HepG2 (cell line): ENCODE measurements around the gene AGXT. TPM values are rescaled to one million over a fixed set of nuclear protein-coding genes. Genes with fewer than 3 reads are reported as not detected.

Experiments
- ATRX ChIP-seq: sonication (generic); formaldehyde crosslinking; IDR thresholded peaks from 2 replicates; pipeline ENCODE4 v1.4.0; 2020; ENCODE audit warnings: missing genetic modification reagents, borderline replicate concordance
- CBFB ChIP-seq: sonication (generic); formaldehyde crosslinking; IDR thresholded peaks from 2 replicates; pipeline ENCODE4 v1.4.0; 2020; ENCODE audit warnings: missing genetic modification reagents
- CEBPG ChIP-seq: IDR thresholded peaks from 2 replicates; pipeline ENCODE4 v1.6.1; 2016
- CHCHD3 ChIP-seq: sonication (generic); formaldehyde crosslinking; IDR thresholded peaks from 2 replicates; pipeline ENCODE4 v1.8.0; 2022; ENCODE audit warnings: mild to moderate bottlenecking, missing genetic modification reagents, moderate library complexity
- CREM ChIP-seq, 2 experiments: sonication (generic) in 1 of 2; formaldehyde crosslinking in 1 of 2; IDR thresholded peaks; 2 replicates each; pipeline versions ENCODE4 v1.4.0 to v1.6.1; 2016 to 2020; ENCODE audit warnings: antibody characterized with exemption in 1 of 2, mild to moderate bottlenecking in 1 of 2, missing genetic modification reagents in 1 of 2
- E2F1 ChIP-seq: sonication (generic); formaldehyde crosslinking; IDR thresholded peaks from 2 replicates; pipeline ENCODE4 v1.5.0; 2020; ENCODE audit warnings: missing genetic modification reagents
- NONO ChIP-seq, 2 experiments: fragments of 450-650 bp in 1 of 2; sonication (generic) in 1 of 2; formaldehyde crosslinking in 1 of 2; IDR thresholded peaks in 1 of 2; conservative IDR thresholded peaks in 1 of 2; 2 replicates each; pipeline versions ENCODE4 v1.6.1 to v1.8.0; 2017 to 2022; ENCODE audit warnings: mild to moderate bottlenecking in 1 of 2, missing genetic modification reagents in 1 of 2, moderate library complexity in 1 of 2
- SMARCE1 ChIP-seq: fragments of 450-650 bp; IDR thresholded peaks from 2 replicates; pipeline ENCODE4 v1.6.1; 2017; ENCODE audit warnings: borderline replicate concordance
- SNAPC4 ChIP-seq: sonication (generic); formaldehyde crosslinking; IDR thresholded peaks from 2 replicates; pipeline ENCODE4 v1.4.0; 2020; ENCODE audit warnings: mild to moderate bottlenecking, missing genetic modification reagents
- TFAP4 ChIP-seq: sonication (generic); IDR thresholded peaks from 2 replicates; pipeline ENCODE4 v1.6.1; 2016; ENCODE audit warnings: low read depth, borderline replicate concordance
- XBP1 ChIP-seq: sonication (generic); formaldehyde crosslinking; IDR thresholded peaks from 2 replicates; pipeline ENCODE4 v1.5.0; 2020; ENCODE audit warnings: missing genetic modification reagents
- ZBTB20 ChIP-seq: sonication (generic); formaldehyde crosslinking; IDR thresholded peaks from 2 replicates; pipeline ENCODE4 v1.8.1; 2023; ENCODE audit warnings: missing genetic modification reagents, low read depth, mild to moderate bottlenecking, borderline replicate concordance
- ZBTB43 ChIP-seq: sonication (generic); formaldehyde crosslinking; conservative IDR thresholded peaks from 2 replicates; pipeline ENCODE4 v1.4.0; 2020; ENCODE audit warnings: missing genetic modification reagents
- ZFP37 ChIP-seq: sonication (generic); formaldehyde crosslinking; IDR thresholded peaks from 2 replicates; pipeline ENCODE4 v1.4.0; 2020; ENCODE audit warnings: missing genetic modification reagents, borderline replicate concordance
- ZNF558 ChIP-seq: sonication (generic); formaldehyde crosslinking; IDR thresholded peaks from 2 replicates; pipeline ENCODE4 v1.9.0; 2022; ENCODE audit warnings: mild to moderate bottlenecking, missing genetic modification reagents, borderline replicate concordance
- ZSCAN22 ChIP-seq: sonication (generic); formaldehyde crosslinking; IDR thresholded peaks from 2 replicates; pipeline ENCODE4 v1.4.0; 2020; ENCODE audit warnings: mild to moderate bottlenecking, missing genetic modification reagents
- ZSCAN25 ChIP-seq: sonication (generic); formaldehyde crosslinking; IDR thresholded peaks from 2 replicates; pipeline ENCODE4 v1.8.0; 2022; ENCODE audit warnings: mild to moderate bottlenecking, missing genetic modification reagents
- ZSCAN5A ChIP-seq: sonication (generic); formaldehyde crosslinking; IDR thresholded peaks from 2 replicates; pipeline ENCODE4 v1.8.0; 2022; ENCODE audit warnings: mild to moderate bottlenecking, missing genetic modification reagents, borderline replicate concordance
- polyA plus RNA-seq, 8 experiments: library from polyadenylated mRNA; depleted of rRNA in 3 of 8; stranded (reverse) in 7 of 8; unstranded in 1 of 8; fragments of >200 nt; fragmentation: Illumina TruSeq in 4 of 8; extraction: Trizol in 4 of 8; gene quantifications; 2 replicates each; pipeline versions ENCODE4 v1.2.1 to v1.2.3, GENCODE V29; 2011 to 2016; ENCODE audit warnings: low read depth in 4 of 8, missing spikeins in 1 of 8, mixed read lengths in 1 of 8; ENCODE audit not compliant: insufficient read depth in 1 of 8
- total RNA-seq, 5 experiments: library from RNA; depleted of rRNA; stranded (reverse); fragments of >200 nt; fragmentation: Illumina TruSeq; extraction: Trizol; gene quantifications; 2 replicates each; pipeline ENCODE4 v1.2.3, GENCODE V29; 2016; ENCODE audit warnings: low read depth in 1 of 5

AGXT gene
- total and polyA plus RNA-seq, 2 of the 13 experiments (the other 11 are each of a cell fraction or from before 2014, with no cell fraction given) = 41.9 to 96.1 TPM

GRCh38 chr2:240876475-240877251 is 8.0 kb downstream of the AGXT start (continued):
- TF ChIP-seq TFAP4 (peak; percentile 62; the same call in 1 of the 2 replicates), ATRX (CRISPR knock-in tag) (no peak), ZBTB43 (CRISPR knock-in tag) (peak; percentile 91), CBFB (CRISPR knock-in tag) (no peak), ZSCAN25 (CRISPR knock-in tag) (peak; percentile 79; the same call in 1 of the 2 replicates), SNAPC4 (CRISPR knock-in tag) (0 out of 2 replicates have a peak, but pooled peaks have one; percentile 84), ZNF558 (CRISPR knock-in tag) (no peak), ZBTB20 (peak; percentile 76; the same call in 1 of the 2 replicates), CHCHD3 (CRISPR knock-in tag) (peak; percentile 79), XBP1 (CRISPR knock-in tag) (no peak), ZSCAN5A (CRISPR knock-in tag) (no peak; the same call in 1 of the 2 replicates), NONO (IDR thresholded peaks at IDR 0.05) (no peak), NONO (CRISPR knock-in tag; conservative IDR thresholded peaks at IDR 0.05) (peak; percentile 86), ZSCAN22 (CRISPR knock-in tag) (no peak; the same call in 1 of the 2 replicates), CEBPG (CRISPR knock-in tag) (peak; percentile 61), E2F1 (no peak), ZFP37 (CRISPR knock-in tag) (peak; percentile 97), SMARCE1 (no peak), CREM (IDR thresholded peaks at IDR 0.05) (no peak), CREM (CRISPR knock-in tag; IDR thresholded peaks at IDR 0.05) (no peak)
